GM18907 (cell line): Measurements from ENCODE around the gene RPL10.

Experiments
- ATAC-seq: cut with Tn5 transposase; IDR thresholded peaks from one replicate; pipeline ENCODE4 v1.9.1; 2021; ENCODE audit warnings: mild to moderate bottlenecking, moderate library complexity; ENCODE audit not compliant: unreplicated experiment

Gene RPL10

GRCh38 chrX:154397888-154398667 lies at the start of gene RPL10:
TSS of gene RPL10 (plus strand) at chrX:154398377. CDS start at chrX:154398520, 143 bp downstream.
- ATAC-seq, result peak; percentile 82

DNA sequence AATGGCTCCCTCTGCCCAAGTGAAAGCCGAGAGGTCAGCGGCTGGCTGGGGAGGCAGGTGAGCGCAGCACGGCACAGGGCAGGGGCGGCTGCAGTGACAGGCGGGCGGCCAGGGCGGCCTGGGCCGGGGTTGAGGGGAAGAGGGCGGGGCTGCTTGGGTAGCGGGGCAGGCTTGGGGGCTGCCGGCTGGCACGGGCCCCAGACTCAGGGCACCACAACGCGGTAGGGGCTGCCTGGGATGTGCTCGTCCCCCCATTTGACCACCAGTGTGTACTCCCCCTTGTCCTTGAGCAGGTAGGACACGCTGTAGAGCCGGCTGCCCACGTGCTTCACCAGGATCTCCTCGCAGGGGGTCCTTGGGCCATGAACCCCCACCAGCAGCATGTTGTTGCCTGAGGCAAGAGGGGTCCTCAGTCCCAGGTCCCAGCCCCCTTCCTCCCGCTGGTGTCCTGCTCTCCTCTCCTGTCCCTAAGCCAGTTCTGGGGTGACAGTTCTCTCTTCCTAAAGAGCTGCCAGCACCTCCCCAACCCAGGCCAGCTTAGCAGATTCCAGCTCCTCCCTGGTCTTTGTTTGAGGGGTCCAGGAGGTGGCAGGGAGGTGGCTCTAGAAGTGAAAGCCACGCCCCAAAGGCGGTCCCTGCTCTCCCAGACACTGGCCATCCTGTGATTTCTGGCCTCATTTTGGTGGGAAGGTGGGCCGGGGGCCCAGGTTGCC lies 49.4 kb upstream of the RPL10 start:
- no peak for ATAC-seq

GRCh38 chrX:154349359-154349935 lies 48.7 kb upstream of the RPL10 start:
- no peak for ATAC-seq

GRCh38 chrX:154349979-154350378 lies 48.2 kb upstream of the RPL10 start:
- no peak for ATAC-seq

GRCh38 chrX:154350429-154351182 lies 47.6 kb upstream of the RPL10 start:
- no peak for ATAC-seq

DNA sequence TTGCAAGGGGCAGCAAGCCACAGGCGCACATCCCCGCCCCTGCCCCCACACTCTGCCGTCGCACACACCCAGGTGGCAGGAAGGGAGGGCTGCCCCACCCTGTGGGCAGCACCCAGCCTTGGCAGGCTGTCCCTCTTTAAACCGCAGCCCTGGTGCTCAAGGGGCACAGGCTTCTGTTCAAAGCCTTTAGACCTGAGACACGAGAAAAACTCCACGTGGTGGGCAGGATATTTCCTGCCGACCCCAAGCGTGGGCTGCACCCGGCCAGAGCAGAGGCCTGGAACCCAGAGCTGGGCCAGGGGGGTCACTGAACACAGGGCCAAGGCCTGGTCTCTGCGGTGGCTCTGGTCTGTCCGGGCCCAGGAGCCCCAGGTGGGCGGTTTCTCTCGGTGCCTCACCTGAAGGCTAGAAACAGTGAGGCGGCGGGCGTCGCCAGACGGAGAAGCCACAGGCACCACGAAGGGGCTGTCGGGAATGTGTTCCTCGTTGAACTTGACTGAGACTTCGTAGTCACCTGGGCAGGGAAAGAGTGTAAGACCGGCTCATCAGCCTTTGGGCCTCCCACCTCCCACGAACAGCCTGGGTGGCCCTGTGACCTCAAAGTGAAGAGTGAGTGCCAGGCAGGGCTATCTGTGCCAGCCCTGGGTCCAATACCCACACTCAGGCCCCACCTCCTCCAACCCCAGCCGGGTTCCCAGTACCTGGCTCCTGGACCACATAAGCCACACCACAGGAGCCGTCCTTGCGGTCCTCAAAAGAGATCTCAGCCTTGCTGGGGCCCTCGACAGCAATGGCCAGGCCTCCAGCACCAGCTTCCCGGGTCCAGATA lies 46.8 kb upstream of the RPL10 start:
- ATAC-seq, result no peak

DNA sequence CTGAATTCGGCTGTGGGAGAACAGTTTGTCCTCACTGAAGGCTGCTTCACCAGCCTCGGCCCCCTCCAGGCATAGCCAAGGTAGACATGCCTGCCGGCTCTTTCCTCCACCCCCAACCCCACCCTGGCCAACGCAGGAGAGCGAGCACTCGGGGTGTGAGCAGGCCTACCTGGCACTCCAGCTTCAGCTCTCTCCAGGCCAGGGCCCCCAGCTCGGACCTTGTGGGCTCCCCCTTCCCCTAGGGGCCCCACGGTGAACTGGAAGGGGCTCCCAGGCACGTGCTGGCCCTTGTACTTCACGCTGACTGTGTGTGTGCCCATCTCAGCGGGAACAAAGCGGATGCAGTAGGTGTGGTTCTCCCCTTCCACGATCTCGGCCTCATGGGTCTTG lies 46.2 kb upstream of the RPL10 start:
- ATAC-seq, result no peak

- ATAC-seq, result no peak
Measured at GRCh38 chrX:154352466-154352865, 45.7 kb upstream of the RPL10 start.

GRCh38 chrX:154353172-154353843 lies 44.9 kb upstream of the RPL10 start:
- no peak for ATAC-seq

DNA sequence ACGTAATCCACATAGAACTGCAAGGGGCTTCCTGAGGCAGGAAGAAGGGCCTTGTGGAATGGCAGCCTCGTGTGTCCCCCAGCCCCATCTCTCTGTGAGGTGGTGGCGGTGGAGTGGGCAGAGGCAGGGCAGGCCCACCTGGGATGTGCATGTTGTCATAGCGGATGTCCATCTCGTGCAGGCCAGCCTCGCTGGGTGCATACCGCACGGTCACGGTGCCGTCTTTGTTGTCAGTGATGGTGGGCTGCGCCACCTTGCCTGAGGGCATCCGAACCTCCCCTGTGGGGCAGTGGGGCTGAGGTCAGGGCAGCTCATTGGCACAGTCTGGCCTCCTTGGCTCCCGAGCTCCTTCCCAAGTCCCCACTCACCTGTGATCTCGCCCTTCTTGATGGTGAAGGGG lies 44.2 kb upstream of the RPL10 start:
- no peak for ATAC-seq

- ATAC-seq, result no peak
Measured at GRCh38 chrX:154354516-154354915, 43.7 kb upstream of the RPL10 start.

DNA sequence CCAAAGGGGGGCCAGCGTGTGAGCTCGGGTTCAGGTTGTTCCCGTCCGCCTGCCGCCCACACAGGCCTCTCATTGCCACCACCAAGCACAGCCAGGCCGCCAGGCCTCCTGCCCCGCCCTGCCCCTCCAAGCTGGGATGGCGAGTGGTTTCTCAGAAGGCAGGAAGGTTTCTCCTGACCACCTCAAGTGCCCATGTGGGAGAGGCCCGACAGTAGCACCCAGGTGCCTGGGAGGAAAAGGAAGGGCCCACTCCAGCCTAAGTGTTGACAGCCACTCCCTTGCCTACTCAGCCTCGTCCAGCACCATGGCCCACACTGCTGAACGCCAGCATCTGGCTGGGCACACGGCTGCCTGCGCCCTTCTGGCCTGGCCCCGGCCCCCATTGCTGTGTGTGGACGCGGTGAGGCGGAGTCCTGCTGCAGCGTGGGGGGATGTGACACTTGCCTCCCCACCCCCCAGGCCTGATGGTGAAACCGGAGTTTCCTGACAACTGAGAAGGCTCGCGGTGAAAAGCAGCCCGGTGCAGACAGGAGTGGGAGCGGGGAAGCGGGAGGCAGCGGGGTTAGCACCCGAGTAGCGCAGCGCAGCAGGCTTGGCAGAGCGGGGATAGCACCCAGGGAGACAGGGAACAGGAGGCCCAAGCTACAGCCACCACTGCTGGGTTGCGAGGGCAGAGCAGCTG lies 42.9 kb upstream of the RPL10 start:
- ATAC-seq, result no peak

DNA sequence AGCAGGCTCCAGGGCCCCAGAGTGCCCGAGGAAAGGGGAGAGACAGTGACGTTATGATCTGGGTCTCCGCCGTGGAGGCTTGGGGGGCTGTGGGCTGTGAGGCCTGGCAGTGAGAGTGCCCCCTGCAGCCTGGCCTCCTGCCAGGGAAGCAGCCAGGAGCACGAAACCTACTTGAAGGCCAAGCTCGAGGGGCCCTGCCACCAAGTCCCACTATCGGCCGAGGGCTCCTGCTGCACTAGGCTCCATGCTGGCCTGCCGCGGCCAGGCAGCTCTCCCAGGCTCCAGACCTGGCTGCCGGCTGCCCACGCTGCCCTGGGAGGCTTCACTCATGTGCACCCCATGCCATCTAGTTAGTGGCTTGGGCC lies 42.4 kb upstream of the RPL10 start:
- ATAC-seq, result no peak

DNA sequence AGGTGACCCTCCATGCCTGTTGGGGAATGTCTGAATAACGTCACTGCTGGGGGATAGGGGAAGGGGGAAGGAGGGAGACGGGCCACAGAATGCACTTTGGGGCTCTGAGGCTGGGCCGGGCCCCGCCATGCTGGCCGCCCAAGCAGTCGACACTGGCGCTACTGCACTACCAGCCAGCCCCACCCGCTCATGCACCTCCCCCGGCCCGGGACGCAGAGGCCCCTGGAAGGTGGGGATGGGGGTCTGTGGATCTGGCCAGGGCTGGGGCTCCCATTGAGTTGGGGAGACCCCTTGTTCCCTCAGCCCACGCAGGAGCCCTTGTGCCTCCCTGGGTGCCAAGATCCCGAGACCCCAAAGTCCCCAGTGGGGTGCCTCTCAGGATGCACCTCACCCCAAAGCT lies 41.6 kb upstream of the RPL10 start:
- ATAC-seq, result no peak

GRCh38 chrX:154357205-154357604 lies 41.0 kb upstream of the RPL10 start:
- ATAC-seq, result no peak

DNA sequence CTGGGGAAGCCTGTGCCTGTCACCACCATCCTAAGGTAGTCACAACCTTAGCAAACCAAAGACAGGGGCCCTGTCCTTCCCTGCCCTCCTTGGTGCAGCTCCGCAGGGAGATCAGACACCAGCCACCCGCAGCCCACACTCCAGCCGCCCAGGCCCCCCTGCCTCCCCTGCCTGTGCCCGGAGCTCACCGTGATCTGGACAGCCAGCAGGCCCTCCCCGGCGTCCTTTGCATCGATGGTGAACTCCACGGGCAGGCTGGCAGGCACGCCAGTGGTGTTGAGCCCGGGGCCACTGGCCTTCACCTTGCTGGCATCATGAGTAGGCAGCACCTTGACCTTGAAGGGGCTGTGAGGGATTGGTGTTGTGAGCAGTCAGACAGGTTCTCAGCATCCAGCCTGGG lies 40.2 kb upstream of the RPL10 start:
- no peak for ATAC-seq

DNA sequence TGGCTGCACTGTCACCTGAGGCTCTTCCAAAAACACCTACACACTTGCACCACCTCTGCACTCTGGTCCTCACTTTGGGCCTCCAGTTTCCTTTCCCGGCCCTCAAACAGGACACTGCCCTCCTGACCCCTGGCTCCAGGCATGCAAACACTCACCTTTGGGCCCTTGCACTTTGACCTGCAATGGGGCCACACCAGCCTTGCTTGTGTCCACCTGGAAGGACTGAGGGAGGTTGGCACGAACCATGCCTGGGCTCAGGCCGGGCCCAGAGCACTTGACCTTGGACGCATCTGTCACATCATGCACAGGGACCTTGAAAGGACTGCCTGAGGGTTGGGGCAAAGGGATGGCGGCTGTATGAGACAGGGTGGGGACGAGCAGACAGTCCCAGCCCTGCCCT lies 39.3 kb upstream of the RPL10 start:
- ATAC-seq, result no peak

DNA sequence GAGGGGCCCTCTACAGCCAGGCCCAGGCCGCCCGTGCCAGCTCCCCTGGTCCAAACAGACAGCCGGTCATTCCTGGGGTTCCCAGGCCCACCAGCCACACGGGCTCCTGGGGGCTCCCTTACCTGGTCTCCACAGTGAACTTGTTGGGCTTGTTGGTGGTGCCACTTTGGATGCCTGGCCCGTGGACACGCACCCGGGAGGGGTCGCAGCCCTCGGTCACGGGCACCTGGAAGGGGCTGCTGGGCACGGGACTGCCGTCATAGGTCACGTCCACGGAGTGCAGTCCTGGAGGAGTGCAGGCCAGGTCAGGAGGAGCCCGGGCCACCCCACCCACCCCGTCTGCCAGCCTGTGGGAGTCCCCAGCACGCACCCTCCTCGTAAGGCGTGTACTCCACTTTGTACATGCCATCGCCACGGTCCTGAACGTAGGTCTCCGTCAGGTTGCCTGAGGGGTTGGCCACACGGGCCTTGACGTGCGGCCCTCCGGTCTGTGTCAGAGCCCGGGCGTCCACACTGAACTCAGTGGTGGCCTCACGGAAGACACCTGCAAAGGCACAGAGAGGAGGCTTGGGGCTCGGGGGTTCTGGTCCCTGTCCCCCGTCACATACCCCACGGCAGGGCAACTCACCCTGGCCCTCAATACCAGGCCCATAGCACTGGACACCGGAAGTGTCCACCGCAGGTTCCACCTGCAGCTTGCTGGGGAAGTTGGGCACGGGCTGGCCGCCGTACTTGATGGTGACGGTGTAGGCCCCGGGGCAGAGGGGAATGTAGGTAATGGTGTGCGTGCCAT lies 38.6 kb upstream of the RPL10 start:
- no peak for ATAC-seq
